ELR (cell line): ENCODE results near the gene KLHL28.

ENCODE experiments used
- DNase-seq: peaks from one replicate; pipeline ENCODE4 v3.0.0-alpha.2; 2015; ENCODE audit warnings: low read depth

KLHL28 gene

GRCh38 chr14:44961554-44962333 lies at the start of gene KLHL28, which contains the start of gene TOGARAM1:
Gene KLHL28, minus strand, starts transcription at chr14:44961947. Its CDS starts 16,019 bp downstream, at chr14:44945928.
Gene TOGARAM1, plus strand, starts transcription at chr14:44962190. Its CDS starts 232 bp downstream, at chr14:44962422.
- DNase-seq, result peak; percentile 100

GRCh38 chr14:45003924-45004323 lies 42.2 kb upstream of the KLHL28 start:
- DNase-seq, result no peak

GRCh38 chr14:44995770-44996294 lies 34.1 kb upstream of the KLHL28 start:
- no peak for DNase-seq

- no peak for DNase-seq
Measured at GRCh38 chr14:44995196-44995595, 33.4 kb upstream of the KLHL28 start.

GRCh38 chr14:44990533-44990932 lies 28.8 kb upstream of the KLHL28 start:
- DNase-seq, result no peak

GRCh38 chr14:44989497-44990440 lies 28.0 kb upstream of the KLHL28 start:
- DNase-seq, result no peak

- no peak for DNase-seq
Measured at GRCh38 chr14:44988694-44989093, 26.9 kb upstream of the KLHL28 start.

- no peak for DNase-seq
Measured at GRCh38 chr14:44982594-44982993, 20.8 kb upstream of the KLHL28 start.

- DNase-seq, result no peak
Measured at GRCh38 chr14:44981198-44981597, 19.5 kb upstream of the KLHL28 start.

- no peak for DNase-seq
Measured at GRCh38 chr14:44979740-44980356, 18.1 kb upstream of the KLHL28 start.

GRCh38 chr14:44979273-44979672 lies 17.5 kb upstream of the KLHL28 start:
- DNase-seq, result no peak

- no peak for DNase-seq
Measured at GRCh38 chr14:44971459-44971858, 9.7 kb upstream of the KLHL28 start.

GRCh38 chr14:44970907-44971306 lies 9.2 kb upstream of the KLHL28 start:
- DNase-seq, result no peak

GRCh38 chr14:44968714-44969113 lies 7.0 kb upstream of the KLHL28 start:
- no peak for DNase-seq

GRCh38 chr14:44966601-44967336 lies 5.0 kb upstream of the KLHL28 start:
- DNase-seq, result peak; percentile 35

- DNase-seq, result peak; percentile 23
Measured at GRCh38 chr14:44963775-44964380, 2.1 kb upstream of the KLHL28 start.

GRCh38 chr14:44963044-44963528 lies 1.3 kb upstream of the KLHL28 start:
- DNase-seq, result peak; percentile 46

GRCh38 chr14:44962334-44963043 lies 742 bp upstream of the KLHL28 start:
- DNase-seq, result peak; percentile 58

- DNase-seq, result peak; percentile 71
Measured at GRCh38 chr14:44961151-44961553, 595 bp downstream of the KLHL28 start.

GRCh38 chr14:44960646-44961045 lies 1.1 kb downstream of the KLHL28 start:
- DNase-seq, result peak; percentile 12
